ENCODE results near the gene ZSCAN10. TPM values are rescaled to one million over a fixed set of nuclear protein-coding genes. Genes with fewer than 3 reads are reported as not detected.
A peak's percentile ranks its signal among the peaks of the same experiment; 100 is the strongest.

The ZSCAN10 gene
- polyA plus RNA-seq (not detected in 3 replicates), polyA minus RNA-seq (not detected in 3 replicates)
- not detected for polyA plus RNA-seq (2011; ENCODE audit: low read depth)
- polyA plus RNA-seq (2011; cell fraction: cytosol; rRNA removed), result not detected in 2 replicates
- not detected in 2 replicates for polyA plus RNA-seq (2011; cell fraction: nucleus; rRNA removed)
- not detected in 2 replicates for polyA plus RNA-seq (2012; ENCODE audit: low replicate concordance)
- not detected for polyA minus RNA-seq (2011; cell fraction: cytosol; rRNA and poly(A)+ RNA removed)
- not detected in 2 replicates for polyA minus RNA-seq (2011; cell fraction: nucleus; rRNA and poly(A)+ RNA removed)

- DNase-seq (ENCODE audit: low read depth, low spot score) (no peak), FAIRE-seq (no peak)
- H4K20me1 ChIP-seq (ENCODE audit: control insufficient read depth, extremely low read depth, insufficient read depth, low read length), result no peaks in the 10 kb centered on the region
- dilution Hi-C loops (cut with MboI; ENCODE audit: extremely low pct_ligation_motif_present, low sequenced_read_pairs), result no loop called here
- H3K9me3 ChIP-seq (ENCODE audit: control insufficient read depth, low read depth, low read length), result no peaks in the 10 kb centered on the region
- peak within 1 kb of the TSS in 1 of 3 experiments; percentile 6 for H3K4me3 ChIP-seq (ENCODE audit: control insufficient read depth in 2 of 3, extremely low read depth in 1 of 3, insufficient read depth in 2 of 3, low read depth in 1 of 3, low read length in 3 of 3)
- no peak within 1 kb of the TSS for H3K27ac ChIP-seq (ENCODE audit: control insufficient read depth, insufficient read depth, low read length)
- TF ChIP-seq CTCF (optimal IDR thresholded peaks at IDR 0.05 in 1 of 3, IDR thresholded peaks at IDR 0.05 in 1 of 3, conservative IDR thresholded peaks at IDR 0.05 in 1 of 3; ENCODE audit: extremely low read depth in 1 of 3, insufficient read depth in 2 of 3, low read length in 3 of 3) (no peak), EZH2 (IDR thresholded peaks at IDR 0.05; ENCODE audit: low read length) (no peak)
- H3K9me1 ChIP-seq (ENCODE audit: control insufficient read depth, extremely low read depth, insufficient read depth, low read length), result no peaks in the 10 kb centered on the region
- H3K4me1 ChIP-seq (ENCODE audit: control insufficient read depth, extremely low read depth, insufficient read depth, low read length), result peaks cover 11% of the 10 kb centered on the region
- no peak within 1 kb of the TSS for H3K9ac ChIP-seq (ENCODE audit: control insufficient read depth, extremely low read depth, insufficient read depth, low read length)
- no peaks in the 10 kb centered on the region for H3K36me3 ChIP-seq (ENCODE audit: control insufficient read depth in 2 of 2, extremely low read depth in 1 of 2, insufficient read depth in 2 of 2, low read length in 2 of 2)
- H2AFZ ChIP-seq (ENCODE audit: control insufficient read depth, low read length), result peak within 1 kb of the TSS; percentile 87
- peak within 1 kb of the TSS; percentile 85 for H3K4me2 ChIP-seq (ENCODE audit: control insufficient read depth, extremely low read depth, insufficient read depth, low read depth, low read length)
- no peaks in the 10 kb centered on the region for H3K27me3 ChIP-seq (ENCODE audit: control insufficient read depth, extremely low read depth, insufficient read depth, low read length)
- H3K79me2 ChIP-seq (ENCODE audit: control insufficient read depth, insufficient read depth, low read length), result no peaks in the 10 kb centered on the region
Observed at GRCh38 chr16:3098459-3099394, at the start of gene ZSCAN10. Gene ZSCAN10, minus strand, starts transcription at chr16:3099294. Its CDS starts 6,357 bp downstream, at chr16:3092937.

- Histone ChIP-seq H3K4me3 (ENCODE audit: control insufficient read depth in 2 of 3, extremely low read depth in 1 of 3, insufficient read depth in 2 of 3, low read depth in 1 of 3, low read length in 3 of 3) (no peak overlapping the region), H4K20me1 (ENCODE audit: control insufficient read depth, extremely low read depth, insufficient read depth, low read length) (peaks cover 5% of the 10 kb centered on the region), H3K4me2 (ENCODE audit: control insufficient read depth, extremely low read depth, insufficient read depth, low read depth, low read length) (no peak overlapping the region), H2AFZ (ENCODE audit: control insufficient read depth, low read length) (no peak overlapping the region), H3K9me3 (ENCODE audit: control insufficient read depth, low read depth, low read length) (no peaks in the 10 kb centered on the region), H3K9me1 (ENCODE audit: control insufficient read depth, extremely low read depth, insufficient read depth, low read length) (no peaks in the 10 kb centered on the region), H3K79me2 (ENCODE audit: control insufficient read depth, insufficient read depth, low read length) (no peaks in the 10 kb centered on the region), H3K9ac (ENCODE audit: control insufficient read depth, extremely low read depth, insufficient read depth, low read length) (no peak overlapping the region), H3K27me3 (ENCODE audit: control insufficient read depth, extremely low read depth, insufficient read depth, low read length) (no peaks in the 10 kb centered on the region), H3K4me1 (ENCODE audit: control insufficient read depth, extremely low read depth, insufficient read depth, low read length) (peaks cover 7% of the 10 kb centered on the region), H3K27ac (ENCODE audit: control insufficient read depth, insufficient read depth, low read length) (no peak overlapping the region), H3K36me3 (ENCODE audit: control insufficient read depth in 2 of 2, extremely low read depth in 1 of 2, insufficient read depth in 2 of 2, low read length in 2 of 2) (no peaks in the 10 kb centered on the region)
- dilution Hi-C loops (cut with MboI; ENCODE audit: extremely low pct_ligation_motif_present, low sequenced_read_pairs), result no loop called here
- no peak for FAIRE-seq
- TF ChIP-seq CTCF (optimal IDR thresholded peaks at IDR 0.05 in 1 of 3, IDR thresholded peaks at IDR 0.05 in 1 of 3, conservative IDR thresholded peaks at IDR 0.05 in 1 of 3; ENCODE audit: extremely low read depth in 1 of 3, insufficient read depth in 2 of 3, low read length in 3 of 3), result no peak
- TF ChIP-seq EZH2 (IDR thresholded peaks at IDR 0.05; ENCODE audit: low read length), result no peak
- no peak for DNase-seq (ENCODE audit: low read depth, low spot score)
Observed at GRCh38 chr16:3148256-3149192, 49.4 kb upstream of the ZSCAN10 start.

All from keratinocyte (primary cell).